ENCODE results near the gene FYB2.

DNA sequence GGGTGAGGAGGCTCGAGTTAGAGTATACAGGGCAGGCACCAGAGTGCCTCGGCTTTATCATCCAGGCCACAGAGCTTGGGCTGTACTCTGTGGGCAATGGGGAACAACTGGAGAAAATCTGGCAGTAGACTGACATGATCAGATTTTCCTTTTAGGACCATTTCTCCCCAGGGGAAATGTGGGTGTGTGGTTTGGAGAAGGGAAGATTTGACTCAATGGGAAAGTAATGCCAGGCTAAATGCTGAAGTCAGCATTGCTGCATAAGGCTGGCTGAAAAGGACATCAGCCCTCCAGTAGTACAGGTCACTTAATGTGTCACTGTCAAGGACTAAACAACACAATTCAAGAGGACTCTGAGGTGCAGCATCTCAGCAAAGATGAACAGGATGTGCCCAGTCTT lies 5.0 kb downstream of the FYB2 start:
- TF ChIP-seq EZH2phosphoT487 (IDR thresholded peaks at IDR 0.05; ENCODE audit: borderline replicate concordance, low read length): no peak
- TF ChIP-seq, protein P1, sequence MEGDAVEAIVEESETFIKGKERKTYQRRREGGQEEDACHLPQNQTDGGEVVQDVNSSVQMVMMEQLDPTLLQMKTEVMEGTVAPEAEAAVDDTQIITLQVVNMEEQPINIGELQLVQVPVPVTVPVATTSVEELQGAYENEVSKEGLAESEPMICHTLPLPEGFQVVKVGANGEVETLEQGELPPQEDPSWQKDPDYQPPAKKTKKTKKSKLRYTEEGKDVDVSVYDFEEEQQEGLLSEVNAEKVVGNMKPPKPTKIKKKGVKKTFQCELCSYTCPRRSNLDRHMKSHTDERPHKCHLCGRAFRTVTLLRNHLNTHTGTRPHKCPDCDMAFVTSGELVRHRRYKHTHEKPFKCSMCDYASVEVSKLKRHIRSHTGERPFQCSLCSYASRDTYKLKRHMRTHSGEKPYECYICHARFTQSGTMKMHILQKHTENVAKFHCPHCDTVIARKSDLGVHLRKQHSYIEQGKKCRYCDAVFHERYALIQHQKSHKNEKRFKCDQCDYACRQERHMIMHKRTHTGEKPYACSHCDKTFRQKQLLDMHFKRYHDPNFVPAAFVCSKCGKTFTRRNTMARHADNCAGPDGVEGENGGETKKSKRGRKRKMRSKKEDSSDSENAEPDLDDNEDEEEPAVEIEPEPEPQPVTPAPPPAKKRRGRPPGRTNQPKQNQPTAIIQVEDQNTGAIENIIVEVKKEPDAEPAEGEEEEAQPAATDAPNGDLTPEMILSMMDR (conservative IDR thresholded peaks at IDR 0.05; ENCODE audit: low read depth, low read length): no peak
- no peak for TF ChIP-seq EZH2 (IDR thresholded peaks at IDR 0.05; ENCODE audit: low read length, unreplicated experiment)

Measured in PC-3 (cell line).